GM18873 (cell line): ENCODE data around the gene CDH6.

Experiments
- ATAC-seq: cut with Tn5 transposase; IDR thresholded peaks from one replicate; pipeline ENCODE4 v1.9.1; 2021; ENCODE audit warnings: mild to moderate bottlenecking, moderate library complexity, moderate number of reproducible peaks; ENCODE audit not compliant: unreplicated experiment, low FRiP score

Gene CDH6

GRCh38 chr5:31238497-31238896 lies 45.0 kb downstream of the CDH6 start:
- ATAC-seq, result no peak

GRCh38 chr5:31244921-31245320 lies 51.4 kb downstream of the CDH6 start:
- no peak for ATAC-seq

GRCh38 chr5:31247381-31247780 lies 53.9 kb downstream of the CDH6 start:
- no peak for ATAC-seq

- no peak for ATAC-seq
These were observed 56.7 kb downstream of the CDH6 start for GRCh38 chr5:31250201-31250600.

- ATAC-seq, result no peak
These were observed 57.5 kb downstream of the CDH6 start for GRCh38 chr5:31251032-31251431.

- no peak for ATAC-seq
These were observed 61.6 kb downstream of the CDH6 start for GRCh38 chr5:31255041-31255440.

GRCh38 chr5:31268256-31268655 lies 74.8 kb downstream of the CDH6 start:
- ATAC-seq, result no peak

- ATAC-seq, result no peak
These were observed 75.2 kb downstream of the CDH6 start for GRCh38 chr5:31268686-31269085.

- no peak for ATAC-seq
These were observed 75.8 kb downstream of the CDH6 start for GRCh38 chr5:31269259-31269658.

GRCh38 chr5:31270396-31270795 lies 76.9 kb downstream of the CDH6 start:
- no peak for ATAC-seq

- no peak for ATAC-seq
These were observed 78.1 kb downstream of the CDH6 start for GRCh38 chr5:31271567-31271966.

- ATAC-seq, result no peak
These were observed 79.7 kb downstream of the CDH6 start for GRCh38 chr5:31273161-31273560.

GRCh38 chr5:31273631-31274378 lies 80.3 kb downstream of the CDH6 start:
- ATAC-seq, result peak; percentile 62

- ATAC-seq, result no peak
These were observed 86.7 kb downstream of the CDH6 start for GRCh38 chr5:31280210-31280609.

- ATAC-seq, result no peak
These were observed 89.8 kb downstream of the CDH6 start for GRCh38 chr5:31283326-31283725.

- no peak for ATAC-seq
These were observed 91.5 kb downstream of the CDH6 start for GRCh38 chr5:31285025-31285424.

- no peak for ATAC-seq
These were observed 94.5 kb downstream of the CDH6 start for GRCh38 chr5:31287985-31288384.

- ATAC-seq, result no peak
These were observed 95.9 kb downstream of the CDH6 start for GRCh38 chr5:31289429-31289828.

- no peak for ATAC-seq
These were observed 97.9 kb downstream of the CDH6 start for GRCh38 chr5:31291323-31291854.

GRCh38 chr5:31300501-31300900 lies 107.0 kb downstream of the CDH6 start:
- ATAC-seq, result no peak

- ATAC-seq, result no peak
These were observed 108.3 kb downstream of the CDH6 start for GRCh38 chr5:31301833-31302232.

- ATAC-seq, result no peak
These were observed 110.2 kb downstream of the CDH6 start for GRCh38 chr5:31303688-31304087.
